ENCODE data around the gene CLCN7.

The CLCN7 gene

DNA sequence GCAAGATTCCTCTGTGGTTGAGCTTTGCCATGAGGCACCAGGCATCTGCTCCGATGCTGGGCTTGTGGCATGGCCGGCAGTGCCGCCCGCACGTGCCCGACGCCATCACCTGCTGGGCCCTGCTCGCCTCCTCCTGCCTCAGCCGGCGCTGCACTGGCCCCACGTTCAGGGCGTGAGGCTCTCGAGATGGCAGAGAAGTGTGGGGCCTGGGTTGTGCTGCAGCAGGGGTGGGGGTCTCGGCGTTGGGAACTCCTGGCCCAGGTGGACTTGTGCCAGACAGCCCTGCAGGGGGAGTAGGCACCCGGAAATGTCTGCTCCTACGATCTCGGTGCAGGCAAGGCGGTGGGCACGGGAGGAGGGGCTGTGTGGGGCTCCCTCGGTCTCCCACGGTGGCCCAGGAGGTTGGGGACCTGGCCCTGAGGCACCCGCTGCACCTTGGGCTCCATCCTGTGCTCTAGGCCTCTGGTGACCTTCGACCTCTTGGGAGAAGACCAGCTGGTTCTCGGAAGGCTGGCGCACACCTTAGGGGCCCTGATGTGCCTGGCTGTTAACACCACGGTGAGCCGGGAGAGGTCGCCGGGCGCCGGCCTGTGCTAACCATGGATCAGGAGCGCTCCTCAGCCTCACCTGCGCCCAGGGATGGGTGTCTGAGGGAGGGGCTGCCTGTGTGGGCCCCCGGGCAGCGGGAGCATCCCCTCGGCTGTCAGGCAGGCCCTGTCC lies 31.8 kb upstream of the CLCN7 start:
- no peak overlapping the region for H3K4me3 ChIP-seq (ENCODE audit: low read depth, low read length)
- TF ChIP-seq, protein P1, sequence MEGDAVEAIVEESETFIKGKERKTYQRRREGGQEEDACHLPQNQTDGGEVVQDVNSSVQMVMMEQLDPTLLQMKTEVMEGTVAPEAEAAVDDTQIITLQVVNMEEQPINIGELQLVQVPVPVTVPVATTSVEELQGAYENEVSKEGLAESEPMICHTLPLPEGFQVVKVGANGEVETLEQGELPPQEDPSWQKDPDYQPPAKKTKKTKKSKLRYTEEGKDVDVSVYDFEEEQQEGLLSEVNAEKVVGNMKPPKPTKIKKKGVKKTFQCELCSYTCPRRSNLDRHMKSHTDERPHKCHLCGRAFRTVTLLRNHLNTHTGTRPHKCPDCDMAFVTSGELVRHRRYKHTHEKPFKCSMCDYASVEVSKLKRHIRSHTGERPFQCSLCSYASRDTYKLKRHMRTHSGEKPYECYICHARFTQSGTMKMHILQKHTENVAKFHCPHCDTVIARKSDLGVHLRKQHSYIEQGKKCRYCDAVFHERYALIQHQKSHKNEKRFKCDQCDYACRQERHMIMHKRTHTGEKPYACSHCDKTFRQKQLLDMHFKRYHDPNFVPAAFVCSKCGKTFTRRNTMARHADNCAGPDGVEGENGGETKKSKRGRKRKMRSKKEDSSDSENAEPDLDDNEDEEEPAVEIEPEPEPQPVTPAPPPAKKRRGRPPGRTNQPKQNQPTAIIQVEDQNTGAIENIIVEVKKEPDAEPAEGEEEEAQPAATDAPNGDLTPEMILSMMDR (IDR thresholded peaks at IDR 0.05; ENCODE audit: low read depth, low read length), result no peak

DNA sequence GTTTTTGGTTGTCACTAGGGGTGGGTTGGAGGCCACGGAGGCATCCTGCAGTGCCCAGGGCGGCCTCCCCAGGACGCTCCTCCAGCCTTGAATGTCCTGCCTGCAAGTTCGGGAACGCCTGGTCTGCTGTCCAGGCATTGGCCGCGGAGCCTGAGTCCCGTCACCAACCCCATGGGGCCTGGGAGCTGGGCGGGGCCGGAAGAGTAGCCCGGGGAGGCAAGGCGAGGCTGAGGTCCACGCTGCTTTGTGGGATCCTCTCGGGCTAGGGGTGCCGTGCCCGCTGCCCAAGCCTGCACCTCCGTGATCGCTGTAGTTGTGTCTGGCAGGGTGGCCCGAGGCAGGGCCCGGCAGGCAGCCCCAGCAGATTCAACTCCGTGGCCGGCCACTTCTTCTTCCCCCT lies 31.1 kb upstream of the CLCN7 start:
- TF ChIP-seq, protein P1 (IDR thresholded peaks at IDR 0.05; ENCODE audit: low read depth, low read length), result no peak
- no peak overlapping the region for H3K4me3 ChIP-seq (ENCODE audit: low read depth, low read length)

DNA sequence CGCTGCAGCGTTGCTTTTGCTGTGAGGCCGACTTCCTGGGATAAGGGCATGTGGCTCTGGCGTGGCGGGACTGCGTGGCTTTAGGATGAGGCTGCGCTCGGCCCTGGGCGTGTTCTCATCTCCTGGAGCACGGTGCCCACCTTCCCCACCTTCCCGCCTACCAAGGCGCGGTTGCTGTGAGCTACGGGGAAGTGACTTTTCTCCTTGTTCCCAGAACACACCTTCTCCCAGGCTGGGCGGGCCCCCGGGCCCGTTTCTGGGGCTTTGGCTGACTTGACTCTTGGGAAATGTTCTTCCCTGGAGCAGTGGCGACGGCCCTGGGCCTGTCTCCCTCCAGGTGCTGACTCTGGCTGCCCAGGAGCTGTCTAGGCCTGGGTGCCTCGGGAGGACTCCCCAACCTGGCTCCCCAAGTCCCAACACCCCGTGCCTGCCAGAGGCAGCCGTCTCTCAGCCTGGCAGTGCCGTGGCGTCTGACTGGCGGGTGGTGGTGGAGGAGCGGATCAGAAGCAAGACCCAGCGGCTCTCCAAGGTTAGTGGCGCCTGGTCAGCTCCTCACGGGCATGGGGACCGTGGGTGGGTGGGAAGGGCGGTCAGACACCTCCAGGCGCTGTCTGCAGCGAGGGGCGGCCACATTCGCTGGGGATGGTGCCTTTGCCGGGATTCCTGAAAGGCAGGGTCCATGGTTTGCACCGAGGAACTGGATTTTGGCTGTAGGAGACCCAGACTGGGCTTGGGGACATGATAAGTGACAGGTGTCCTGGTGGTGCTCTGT lies 30.4 kb upstream of the CLCN7 start:
- TF ChIP-seq, protein P1 (IDR thresholded peaks at IDR 0.05; ENCODE audit: low read depth, low read length), result no peak

DNA sequence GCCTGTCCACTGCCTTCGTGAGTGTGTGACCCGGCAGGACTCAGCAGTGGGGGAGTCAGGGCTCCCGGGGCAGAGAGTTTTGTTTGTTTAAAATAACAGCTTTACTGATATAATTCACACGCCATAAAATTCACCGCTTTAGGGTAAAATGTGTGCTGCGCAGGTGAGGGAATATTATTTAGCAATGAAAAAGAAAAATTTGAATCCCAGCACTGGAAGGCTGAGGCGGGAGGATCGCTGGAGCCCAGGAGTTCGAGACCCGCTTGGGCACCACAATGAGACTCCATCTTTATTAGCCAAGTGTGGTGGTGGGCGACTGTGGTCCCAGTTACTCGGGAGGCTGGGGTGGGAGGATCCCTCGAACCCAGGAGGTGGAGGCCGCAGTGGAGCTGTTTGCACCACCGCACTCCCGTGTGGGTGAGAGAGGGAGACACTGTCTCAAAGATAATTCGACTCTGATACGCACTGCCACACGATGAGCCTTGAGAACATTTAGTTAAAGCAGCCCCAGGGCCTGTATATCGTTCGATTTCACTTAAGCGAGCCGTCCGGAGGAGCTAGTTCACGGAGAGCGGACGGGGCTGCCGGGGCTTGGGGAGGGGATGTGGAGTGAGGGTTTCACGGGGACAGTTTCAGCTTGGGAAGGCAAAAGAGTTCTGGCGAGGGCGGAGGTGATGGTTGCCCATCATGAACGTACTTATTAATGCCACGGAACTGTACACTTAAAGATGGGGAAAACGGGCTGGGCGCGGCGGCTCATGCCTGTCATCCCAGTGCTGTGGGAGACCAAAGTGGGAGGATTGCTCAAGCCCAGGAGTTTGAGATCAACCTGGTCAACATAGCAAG lies 28.5 kb upstream of the CLCN7 start:
- TF ChIP-seq, protein P1 (IDR thresholded peaks at IDR 0.05; ENCODE audit: low read depth, low read length), result no peak

More for the DNA sequence above, 30.4 kb upstream of the CLCN7 start:
- no peak overlapping the region for H3K4me3 ChIP-seq (ENCODE audit: low read depth, low read length)

DNA sequence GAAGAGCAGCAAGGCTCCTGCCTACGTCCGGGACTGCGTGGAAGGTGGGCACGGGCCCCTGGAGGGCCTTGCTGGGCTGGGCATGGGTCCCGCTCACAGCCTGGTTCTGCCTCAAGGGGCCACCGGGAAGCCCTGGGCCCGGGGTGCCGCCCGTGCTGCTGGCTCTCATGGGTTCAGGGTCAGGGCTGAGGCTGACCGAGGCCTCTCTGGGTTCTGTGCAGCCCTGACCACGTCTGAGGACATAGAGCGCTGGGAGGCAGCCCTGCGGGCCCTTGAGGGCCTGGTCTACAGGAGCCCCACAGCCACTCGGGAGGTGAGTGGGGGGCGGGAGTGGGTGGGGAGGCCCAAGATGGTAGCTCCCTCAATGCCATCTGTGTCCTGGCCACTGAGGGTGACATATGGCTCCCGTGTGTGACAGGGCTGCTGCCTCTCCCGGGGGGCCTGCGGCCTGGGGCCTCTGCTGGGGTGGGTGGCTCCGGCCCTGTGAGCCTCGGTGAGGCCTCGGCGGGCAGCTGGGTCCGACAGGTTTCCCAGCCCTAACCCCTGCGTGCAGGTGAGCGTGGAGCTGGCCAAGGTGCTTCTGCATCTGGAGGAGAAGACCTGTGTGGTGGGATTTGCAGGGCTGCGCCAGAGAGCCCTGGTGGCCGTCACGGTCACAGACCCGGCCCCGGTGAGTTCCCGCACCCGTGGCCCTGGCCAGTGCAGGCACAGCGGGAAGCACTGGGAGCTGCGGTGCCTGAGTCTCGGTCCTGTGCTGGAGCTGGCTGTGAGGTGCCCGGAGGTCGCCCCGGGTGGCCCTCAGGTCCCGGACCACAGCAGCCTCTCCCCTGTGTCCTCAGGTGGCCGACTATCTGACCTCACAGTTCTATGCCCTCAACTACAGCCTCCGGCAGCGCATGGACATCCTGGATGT lies 27.5 kb upstream of the CLCN7 start:
- H3K4me3 ChIP-seq (ENCODE audit: low read depth, low read length), result no peak overlapping the region
- TF ChIP-seq, protein P1 (IDR thresholded peaks at IDR 0.05; ENCODE audit: low read depth, low read length), result no peak

More for the DNA sequence above, 28.5 kb upstream of the CLCN7 start:
- H3K4me3 ChIP-seq (ENCODE audit: low read depth, low read length), result no peak overlapping the region

DNA sequence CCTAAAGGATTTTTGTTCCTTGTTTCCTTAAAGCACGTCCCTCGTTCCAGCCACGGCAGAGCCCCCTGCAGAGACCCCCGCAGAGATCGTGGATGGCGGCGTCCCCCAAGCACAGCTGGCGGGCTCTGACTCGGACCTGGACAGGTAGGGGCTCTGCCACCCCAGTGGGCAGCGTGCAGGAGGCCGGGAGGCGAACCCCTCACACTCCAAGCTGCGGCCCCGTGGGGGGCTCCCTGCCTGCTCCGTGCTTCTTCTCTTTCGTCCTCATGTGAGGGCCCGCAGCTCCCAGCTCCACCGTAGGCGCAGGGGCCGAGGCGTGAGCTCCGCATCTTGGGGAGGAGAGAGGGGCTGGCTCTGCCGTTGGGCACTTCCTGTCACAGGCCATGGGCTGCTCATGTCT lies 26.8 kb upstream of the CLCN7 start:
- TF ChIP-seq, protein P1 (IDR thresholded peaks at IDR 0.05; ENCODE audit: low read depth, low read length), result no peak
- no peak overlapping the region for H3K4me3 ChIP-seq (ENCODE audit: low read depth, low read length)

All from WI38 (cell line).